HL-60/S4 treated with retinoic acid at 250 ng/mL for 4 days and 3 days (cell line): ENCODE results near the gene TMEM145.

Source experiments
- in situ Hi-C: fragments of 300-500 bp; cut with MboI; formaldehyde crosslinking; loops from 2 replicates; pipeline ENCODE4 v1.7.0; 2022; ENCODE audit warnings: low sequenced_read_pairs

The TMEM145 gene

DNA sequence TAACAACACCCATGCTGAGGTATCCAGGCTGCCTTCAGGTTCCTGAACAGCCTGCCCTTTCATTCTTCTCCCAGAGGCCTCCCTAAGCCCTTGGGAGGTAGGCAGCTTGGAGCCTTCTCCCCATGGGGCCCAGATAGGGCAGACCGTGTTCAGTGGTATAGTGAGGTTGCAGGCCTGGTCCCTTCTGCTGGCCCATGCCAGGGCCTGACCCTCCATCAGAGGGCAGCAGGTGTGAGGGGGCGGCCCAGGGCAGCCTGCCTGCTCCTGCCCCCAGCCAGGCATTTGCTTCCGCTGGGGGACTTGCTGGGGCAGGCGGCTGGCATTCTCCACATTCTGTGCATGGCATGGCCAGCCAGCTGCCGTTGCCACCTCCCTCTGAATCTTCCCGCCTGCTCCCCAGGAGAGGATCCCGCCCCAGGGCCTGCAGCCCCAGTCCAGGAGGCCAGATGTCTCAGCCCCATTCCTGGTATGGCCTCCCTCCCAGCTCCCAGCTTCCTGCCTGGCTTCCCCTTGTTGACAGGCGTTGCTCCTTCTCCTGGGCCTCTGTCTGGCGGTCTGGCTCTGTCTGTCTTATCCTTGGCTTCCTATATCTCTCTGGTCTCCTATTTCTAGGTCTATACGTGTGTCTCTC lies 35.2 kb upstream of the TMEM145 start:
- in situ Hi-C loops: no loop called here

DNA sequence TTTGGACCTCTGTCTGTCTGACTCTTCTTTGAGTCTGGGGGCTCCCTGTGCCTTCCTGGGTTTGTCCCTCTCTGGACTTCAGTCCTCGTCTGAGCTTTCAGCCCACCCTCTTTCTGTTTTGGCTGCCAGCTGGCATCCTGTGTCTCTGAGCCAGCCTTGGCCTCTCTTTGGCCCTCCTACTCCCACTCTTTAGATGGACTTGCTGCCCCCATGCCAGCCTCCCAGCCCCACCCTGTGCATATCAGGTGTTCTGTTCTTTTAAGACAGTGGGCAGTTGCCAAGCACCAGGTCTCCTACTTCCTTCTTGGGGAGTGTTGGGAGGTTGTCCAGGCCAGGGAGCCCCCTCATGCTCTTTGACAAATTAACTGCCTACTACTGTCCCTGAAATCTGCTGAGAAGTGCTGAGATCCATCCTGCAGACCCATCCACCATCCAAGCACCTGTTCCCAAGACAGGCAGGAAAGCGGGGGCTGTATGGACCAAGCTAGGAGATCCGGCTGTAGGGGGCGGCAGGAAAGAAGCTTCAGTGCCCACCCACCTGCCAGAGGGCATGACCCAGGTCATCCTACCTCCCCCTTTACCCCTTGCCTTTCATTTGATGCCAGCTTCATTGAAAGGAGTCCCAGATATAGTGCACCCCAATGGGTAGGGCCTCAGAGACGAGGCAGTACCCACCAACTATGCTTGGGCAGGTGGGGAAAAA lies 34.5 kb upstream of the TMEM145 start:
- in situ Hi-C loops: no loop called here

DNA sequence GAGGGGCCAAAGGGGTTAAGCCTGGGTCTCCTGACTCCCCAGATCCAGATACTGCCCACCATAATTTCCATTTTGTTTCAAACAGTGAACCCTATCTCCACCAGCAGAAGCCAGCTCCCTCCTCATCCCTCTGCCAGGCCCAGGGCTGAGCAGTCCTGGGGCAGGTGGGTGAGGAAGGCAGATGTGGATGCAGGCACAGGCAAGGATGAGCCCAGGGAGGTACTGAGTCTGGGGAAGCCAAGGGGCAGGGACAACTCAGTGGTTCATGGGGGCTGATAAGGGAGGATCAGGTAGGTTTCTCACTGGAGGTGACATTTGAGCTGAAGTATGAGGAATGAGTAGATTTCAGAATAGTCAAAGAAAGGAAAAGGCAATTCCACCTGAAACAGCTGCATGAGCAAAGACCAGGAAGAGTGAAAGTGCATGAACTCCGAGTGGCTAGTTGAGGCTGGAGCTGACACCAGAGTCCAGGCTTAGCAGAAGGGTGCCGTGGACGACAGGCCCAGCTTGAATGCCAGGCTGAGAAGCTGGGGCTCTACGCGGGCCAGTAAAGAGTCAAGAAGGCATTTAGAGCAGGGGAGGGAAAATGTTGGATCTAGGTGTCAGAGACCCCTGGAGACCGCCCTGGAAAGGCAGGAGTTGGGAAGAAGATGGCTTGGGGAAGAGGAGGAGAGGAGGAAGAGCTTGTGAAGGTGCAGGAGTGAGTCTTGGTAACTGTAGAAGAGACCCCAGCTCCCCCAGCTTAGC lies 33.8 kb upstream of the TMEM145 start:
- in situ Hi-C loops: no loop called here

DNA sequence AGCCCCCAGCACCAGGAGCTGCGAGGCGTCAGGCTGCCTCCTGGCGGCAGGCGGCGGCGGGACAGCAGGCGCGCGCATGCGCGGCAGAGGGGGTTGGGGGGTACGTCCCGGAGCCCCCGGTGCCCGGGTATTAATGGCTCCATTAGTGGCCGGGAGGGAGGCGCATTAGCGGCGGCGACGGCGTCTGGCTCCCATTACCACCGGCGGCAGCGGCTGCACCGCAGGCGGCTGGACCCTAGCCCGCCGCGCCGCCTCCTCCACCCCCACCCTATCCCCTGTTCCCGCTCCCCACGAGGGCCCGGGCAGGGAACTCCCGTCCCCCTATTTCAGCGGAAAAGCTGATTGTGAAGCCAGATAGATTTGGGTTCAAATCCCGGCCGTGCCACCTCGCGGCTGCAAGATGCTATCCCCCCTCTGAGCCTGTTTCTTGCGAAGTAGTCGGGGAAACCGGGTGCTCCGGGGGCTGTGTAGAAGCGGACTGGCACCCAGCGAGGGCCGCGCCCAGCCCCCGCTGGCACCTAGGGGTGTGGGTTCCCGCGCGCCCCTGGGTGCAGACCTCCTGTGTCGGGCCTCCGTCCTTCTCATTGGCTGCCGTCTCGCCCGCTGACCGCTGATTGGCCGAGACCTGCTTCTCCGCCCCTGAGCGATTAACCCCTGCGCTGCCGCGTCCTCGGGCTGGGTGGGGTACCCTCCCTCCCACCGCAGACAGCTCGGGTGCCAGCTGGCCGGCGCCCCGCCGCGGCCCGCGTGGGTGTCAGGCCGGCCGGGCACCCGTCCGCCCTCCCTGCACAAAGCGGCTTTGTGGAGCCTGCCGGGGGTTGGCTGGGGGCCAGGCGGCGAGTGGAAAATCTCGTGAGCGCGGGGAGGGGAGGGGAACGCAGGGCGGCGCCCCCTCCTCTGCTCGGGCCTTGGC lies 33.0 kb upstream of the TMEM145 start:
- in situ Hi-C loops: no loop called here

DNA sequence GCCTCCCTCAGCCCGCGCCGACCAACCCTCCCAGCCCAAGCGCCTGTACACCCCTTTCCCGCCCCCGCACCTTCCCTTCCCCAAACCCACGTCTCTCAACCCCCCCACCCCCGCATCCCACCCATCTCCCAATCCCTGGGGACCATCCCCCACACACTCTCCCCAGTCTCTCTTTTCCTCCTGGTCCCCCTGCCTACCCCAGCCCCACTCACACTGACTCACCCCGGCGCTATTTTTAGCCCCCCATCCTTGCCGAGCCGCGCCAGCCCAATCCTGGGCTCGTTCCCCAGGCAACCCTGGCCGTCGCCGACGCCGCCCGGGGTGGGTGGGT lies 32.3 kb upstream of the TMEM145 start:
- in situ Hi-C loops: no loop called here

DNA sequence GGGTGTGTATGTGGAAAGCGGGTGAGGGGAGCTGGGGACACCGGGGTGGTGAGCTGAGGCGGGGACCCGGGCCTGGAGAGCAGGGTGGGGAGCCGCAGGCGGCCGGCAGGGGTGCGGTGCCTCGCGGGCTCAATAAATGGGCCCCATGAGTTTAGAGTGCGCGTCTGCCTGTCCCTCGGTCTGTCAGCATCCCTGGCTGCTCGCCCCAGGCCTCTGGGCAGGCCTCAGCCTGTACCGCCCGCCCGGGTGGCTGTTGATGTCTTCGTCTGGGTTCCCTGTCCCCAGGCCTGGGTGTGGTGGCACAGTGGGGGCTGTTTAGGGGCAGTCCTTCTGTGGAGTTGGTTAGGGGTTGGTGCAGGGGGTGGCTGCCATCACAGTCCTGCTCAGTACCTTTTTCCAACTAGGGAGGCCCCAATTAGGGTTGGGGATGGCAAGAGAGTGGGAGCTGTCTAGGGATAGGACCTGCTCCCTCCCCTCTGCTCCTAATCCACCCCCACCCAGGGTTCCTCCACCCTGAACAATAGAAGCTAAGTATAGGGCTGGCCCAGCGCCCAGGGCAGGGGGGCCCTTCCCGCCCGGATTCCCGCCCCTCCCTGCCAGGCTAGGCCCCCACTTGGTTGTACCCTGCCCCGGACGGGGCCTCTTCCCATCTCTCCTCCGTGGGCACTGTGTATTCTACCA lies 31.8 kb upstream of the TMEM145 start:
- in situ Hi-C loops: no loop called here

DNA sequence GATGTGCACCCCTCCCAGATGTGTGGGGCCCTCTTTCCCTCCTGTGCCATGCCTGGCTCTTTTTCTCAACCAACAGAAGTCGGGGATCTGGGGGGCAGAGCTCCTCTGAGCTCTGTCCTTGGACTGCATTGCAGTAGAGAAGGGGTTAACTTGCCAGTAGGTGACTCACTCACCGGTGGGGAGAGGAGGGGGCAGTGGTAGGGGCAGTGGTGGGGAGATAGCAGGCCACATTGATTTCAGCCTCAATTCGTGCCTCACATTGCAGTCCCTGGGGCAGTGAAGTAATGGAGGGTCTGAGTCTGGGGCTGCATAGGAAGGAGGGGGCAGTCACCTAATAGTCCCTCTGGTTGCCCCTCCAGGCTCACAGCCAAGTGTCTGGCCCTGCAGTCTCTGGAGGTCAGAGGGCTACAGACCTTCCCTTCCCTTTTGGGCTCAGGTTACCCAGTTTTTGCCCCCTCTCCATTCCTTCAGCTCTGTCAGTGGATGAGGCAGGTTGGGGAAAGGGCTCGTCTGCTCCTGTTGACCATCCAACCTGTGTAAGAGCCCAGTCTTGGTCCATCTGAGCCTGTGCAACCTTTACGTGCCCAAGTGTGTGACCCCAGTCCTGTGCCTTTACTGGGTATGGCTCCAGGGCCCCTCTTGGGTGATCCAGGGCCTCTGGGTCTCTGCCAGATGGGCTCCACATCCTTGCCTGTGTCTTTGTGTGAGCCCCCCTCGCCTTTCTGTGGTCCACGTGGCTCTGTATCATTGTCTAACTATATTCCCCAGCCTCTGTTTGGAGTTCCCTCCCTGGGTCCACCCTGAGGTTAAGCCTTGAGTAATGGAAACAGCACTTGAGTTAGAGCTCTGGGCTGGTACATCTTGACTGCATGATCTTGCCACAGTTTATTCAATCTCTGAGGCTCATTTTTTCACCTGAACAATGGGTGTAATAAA lies 31.0 kb upstream of the TMEM145 start:
- in situ Hi-C loops: no loop called here

DNA sequence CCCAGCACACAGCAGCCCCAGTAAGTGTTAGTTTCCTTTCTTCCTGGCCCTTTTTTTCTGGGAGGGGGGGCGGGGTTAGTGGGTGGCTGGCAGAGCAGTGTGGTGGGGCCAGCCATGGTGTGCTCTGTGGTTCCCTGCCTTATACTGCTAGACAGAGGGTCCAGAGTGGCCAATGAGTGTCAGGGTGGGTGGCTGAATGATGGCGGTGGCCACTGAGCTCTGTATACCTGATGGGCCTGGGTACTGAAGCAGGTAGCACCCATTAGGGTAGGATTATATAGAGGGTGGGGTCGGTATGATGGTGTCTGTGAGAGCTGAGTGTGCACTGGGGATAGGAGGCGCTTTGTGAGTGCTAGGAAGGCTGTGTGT lies 30.3 kb upstream of the TMEM145 start:
- in situ Hi-C loops: no loop called here

DNA sequence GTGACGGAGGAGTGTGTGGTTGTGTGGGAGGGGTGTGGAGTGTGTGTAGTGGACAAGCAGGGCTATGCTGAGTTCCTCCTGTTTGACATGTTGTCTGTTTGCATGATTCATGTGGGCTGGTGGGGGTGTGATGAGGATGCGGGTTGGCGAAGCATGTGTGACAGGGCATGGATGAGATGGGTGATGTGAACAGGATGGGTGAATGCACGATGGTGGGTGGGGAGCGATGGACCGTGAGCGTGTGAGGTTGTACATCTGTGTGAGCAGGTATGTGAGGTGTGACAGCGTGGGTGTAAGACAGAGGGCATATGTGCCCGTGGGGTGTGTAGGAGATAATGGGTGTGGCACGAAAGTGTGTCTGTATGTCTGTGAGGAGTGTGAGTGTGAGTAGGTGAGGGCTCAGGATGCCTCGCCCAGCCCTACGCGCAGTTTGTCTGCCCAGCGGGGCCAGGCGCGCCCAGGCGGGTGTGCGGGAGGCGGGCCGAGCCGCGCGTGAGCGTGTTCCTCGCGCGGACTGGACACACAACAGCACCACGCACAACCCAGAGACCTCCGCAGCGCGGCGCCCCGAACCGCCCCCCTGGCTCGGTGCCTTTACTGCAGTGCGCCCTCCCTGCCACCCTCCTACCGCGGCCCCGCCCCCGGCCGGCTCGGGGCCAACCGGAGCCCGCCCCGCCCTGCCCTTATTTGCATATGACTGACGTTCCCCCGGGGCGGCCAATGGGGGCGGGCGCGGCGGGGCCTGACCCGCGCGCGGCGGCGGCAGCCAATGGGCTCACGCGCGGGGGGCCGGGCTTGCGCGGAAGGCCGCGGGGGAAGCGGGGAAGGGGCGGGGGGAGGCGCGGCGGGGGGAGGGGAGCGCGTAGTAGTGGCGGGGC lies 29.7 kb upstream of the TMEM145 start:
- in situ Hi-C loops: no loop called here

DNA sequence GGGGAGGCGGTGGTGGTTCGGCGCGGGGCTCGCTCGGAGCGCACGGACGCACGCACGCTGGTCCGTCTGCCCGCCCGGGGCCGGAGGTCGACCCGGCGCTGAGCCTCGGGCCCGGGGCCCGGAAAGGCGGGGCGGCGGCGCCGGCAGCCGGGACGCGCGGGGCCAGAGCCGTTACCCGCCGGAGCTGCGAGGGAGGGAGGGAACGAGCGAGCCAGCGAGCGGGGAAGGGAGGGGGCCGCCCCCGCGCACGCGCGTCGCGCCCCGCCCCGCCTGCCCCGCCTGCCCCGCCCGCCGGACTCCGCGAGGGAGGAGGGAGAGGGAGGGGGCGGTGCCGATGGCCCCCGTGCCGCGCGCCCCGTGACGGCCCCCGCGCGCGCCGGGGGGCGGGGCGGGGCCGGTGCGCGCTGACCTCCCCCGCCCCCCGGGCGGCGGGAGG lies 29.0 kb upstream of the TMEM145 start:
- in situ Hi-C loops: no loop called here

DNA sequence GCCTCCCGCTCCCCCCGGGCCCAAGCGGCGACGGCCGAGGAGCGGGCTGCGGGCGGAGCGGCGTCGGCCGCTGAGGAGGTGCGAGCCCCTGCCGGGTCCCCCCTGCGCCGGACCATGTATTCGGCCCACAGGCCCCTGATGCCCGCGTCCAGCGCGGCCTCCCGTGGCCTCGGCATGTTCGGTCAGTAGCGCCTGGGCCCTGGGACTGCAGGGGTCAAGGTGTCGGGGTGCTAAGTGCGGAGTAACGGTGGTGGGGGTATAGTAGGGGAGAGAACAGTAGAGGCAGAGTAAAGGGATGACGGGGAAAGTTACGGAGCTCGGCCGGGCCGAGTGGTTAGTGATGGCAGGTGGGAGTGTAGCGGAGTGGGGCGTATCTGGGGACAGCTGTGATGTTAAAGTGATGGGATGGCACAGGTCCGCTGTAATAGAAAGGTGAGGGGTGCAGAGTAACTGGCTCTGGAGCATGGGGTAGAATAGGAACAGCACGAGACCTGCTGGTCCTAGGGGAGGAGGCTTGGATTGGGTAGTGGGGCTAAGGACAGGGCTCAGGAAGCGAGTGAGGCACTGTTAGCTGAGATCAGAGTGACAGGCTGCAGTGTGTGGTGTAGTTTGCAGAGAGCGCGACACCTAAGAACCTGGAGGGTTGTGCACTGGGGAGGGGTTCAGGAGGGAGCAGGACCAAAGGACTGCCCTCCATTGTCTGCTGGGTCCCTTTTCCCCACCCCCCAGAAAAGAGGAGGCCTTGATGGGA lies 28.3 kb upstream of the TMEM145 start:
- in situ Hi-C loops: no loop called here

DNA sequence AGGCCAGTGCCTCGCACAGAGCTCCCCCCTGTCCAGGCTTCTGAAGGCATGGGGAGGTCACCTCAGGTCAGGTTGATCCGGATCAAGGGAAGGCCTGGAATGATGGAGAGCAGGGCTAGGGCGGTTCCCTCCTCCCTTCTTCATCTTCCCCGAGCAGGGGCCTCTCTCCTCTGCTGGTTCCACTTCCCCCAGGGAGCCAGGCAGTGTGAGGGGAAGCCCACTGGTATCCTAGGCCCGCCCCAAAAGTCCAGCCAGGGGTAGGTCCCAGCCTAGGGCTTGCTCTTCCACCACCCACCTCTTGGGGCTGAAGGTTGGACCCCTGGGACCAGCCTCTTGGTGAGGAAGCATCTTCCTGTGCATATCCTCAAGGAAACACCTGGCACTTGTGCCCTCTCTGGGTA lies 27.6 kb upstream of the TMEM145 start:
- in situ Hi-C loops: no loop called here

DNA sequence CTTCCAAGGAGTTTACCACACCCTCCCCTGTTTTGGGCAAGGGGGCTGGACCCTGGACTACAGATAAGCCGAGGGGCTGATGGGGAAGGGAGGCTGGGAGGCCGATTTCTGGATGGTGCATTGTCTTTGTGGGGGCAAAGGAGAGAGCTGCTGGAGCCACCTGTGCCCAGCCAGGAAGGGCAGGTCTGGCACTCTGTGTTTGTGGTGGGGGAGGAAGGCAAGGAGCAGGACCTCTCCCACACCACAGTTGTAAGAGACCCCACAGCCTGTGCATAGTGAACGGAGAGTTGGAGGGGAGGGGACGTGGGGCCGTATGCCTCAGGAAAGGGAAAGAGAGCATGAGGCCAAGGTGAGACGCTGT lies 27.1 kb upstream of the TMEM145 start:
- in situ Hi-C loops: no loop called here

DNA sequence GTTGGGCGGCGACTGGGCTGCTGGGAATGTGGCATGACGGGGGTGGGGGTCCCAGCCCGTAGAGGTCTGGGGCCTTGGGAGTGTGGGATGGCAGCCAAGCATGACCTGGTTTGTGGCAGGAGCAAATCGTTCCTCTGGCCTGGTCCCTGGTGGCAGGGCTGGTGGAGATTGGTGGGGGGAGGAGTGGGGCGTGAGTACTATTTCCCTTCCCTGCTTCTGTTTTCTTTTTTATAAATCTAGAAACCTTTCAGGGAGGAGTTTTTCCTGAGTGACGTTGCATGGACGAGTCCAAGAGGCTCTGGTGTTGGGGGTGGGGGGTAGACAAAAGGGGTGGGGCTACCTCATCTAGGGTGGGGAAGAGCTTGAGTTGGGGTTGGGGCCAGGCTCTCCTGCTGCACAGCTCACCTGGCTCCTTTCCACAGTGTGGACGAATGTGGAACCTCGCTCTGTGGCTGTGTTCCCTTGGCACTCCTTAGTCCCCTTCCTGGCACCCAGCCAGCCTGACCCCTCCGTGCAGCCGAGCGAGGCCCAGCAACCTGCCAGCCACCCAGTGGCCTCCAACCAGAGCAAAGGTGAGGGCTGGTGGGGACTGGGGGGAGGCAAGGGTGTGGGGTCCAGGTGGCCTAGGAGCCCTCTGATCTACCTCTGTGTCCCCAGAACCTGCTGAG lies 26.6 kb upstream of the TMEM145 start:
- in situ Hi-C loops: no loop called here

DNA sequence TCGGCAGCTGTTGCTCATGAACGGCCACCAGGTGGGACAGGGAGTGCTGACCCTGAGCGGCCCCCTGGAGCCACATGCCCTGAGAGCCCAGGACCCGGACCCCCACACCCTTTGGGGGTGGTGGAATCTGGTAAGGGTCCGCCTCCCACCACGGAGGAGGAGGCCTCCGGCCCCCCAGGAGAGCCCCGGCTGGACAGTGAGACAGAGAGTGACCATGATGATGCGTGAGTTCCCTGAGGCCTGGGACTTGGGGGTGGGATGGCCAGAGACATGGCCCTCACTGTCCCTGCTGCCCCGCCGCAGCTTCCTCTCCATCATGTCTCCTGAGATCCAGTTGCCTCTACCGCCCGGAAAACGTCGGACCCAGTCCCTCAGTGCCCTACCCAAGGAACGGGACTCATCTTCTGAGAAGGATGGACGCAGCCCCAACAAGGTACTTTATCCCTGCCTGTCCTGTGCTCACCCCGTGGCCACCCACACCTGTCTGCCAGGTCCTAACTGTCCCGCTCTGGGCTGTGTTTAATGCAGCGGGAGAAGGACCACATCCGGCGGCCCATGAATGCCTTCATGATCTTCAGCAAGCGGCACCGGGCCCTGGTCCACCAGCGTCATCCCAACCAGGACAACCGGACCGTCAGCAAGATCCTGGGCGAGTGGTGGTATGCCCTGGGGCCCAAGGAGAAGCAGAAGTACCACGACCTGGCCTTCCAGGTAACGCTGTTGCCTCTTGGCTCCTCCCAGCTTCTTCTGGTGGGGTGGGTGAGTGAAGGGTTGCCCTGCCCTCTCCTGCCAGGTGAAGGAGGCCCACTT lies 25.9 kb upstream of the TMEM145 start:
- in situ Hi-C loops: no loop called here

DNA sequence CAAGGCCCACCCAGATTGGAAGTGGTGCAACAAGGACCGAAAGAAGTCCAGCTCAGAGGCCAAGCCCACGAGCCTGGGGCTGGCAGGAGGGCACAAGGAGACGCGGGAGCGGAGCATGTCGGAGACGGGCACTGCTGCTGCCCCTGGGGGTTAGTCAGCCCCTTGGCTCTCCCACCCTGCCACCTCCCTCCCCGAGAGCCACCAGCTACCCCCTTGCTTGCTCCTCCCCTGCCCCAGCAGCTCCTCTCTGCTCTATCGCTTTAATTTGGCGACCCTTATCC lies 25.3 kb upstream of the TMEM145 start:
- in situ Hi-C loops: no loop called here

DNA sequence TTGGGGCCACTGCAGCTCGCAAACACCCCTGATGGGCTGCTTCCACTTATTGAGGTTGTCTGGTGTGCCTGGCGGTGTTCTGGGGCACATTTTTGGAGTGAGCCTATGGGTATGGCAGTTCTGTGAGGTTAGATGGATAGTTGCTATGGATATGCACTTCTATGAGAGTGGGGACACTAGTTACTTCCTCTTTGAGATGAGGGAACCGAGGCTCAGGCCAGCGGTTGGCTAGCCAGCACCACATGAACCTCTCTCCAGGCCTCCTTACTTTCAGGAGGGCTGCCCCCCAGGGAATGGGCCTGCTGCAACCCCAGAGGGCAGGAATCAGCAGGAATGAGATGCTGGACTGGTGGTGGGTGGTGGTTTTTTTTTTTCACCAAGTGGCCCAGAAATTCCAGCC lies 24.7 kb upstream of the TMEM145 start:
- in situ Hi-C loops: no loop called here
